HCT116 (cell line): Measurements from ENCODE around the gene SPATA19. TPM values are rescaled to one million over a fixed set of nuclear protein-coding genes. Genes with fewer than 3 reads are reported as not detected.

Source experiments
- ATAC-seq: fragments of 200-7000 bp; cut with Tn5 transposase; 2 replicates; pipeline ENCODE4 v1.9.1; 2020; ENCODE audit warnings: mild to moderate bottlenecking, moderate library complexity
- BruUV-seq: library from RNA; stranded (reverse); fragments of 400-500 nt; replicated peaks from 2 replicates; lab custom pipeline; 2021; lab: Mats Ljungman, UMichigan
- CTCF ChIA-PET: fragments of 300-600 bp; sonication (Branson Sonifier 250); formaldehyde crosslinking; loops from one replicate; lab custom pipeline; 2021; ENCODE audit warnings: antibody characterized with exemption; lab: Charles Lee
- POLR2A ChIA-PET: fragments of 300-600, 350-600 bp; sonication (Branson Sonifier 250); formaldehyde crosslinking; loops from one replicate; lab custom pipeline; 2021; ENCODE audit warnings: antibody characterized with exemption; lab: Charles Lee
- RAD21 ChIA-PET, 2 experiments: fragments of 300-600 bp; sonication (Branson Sonifier 250); formaldehyde crosslinking; loops; one replicate each; lab custom pipeline; 2023; ENCODE audit warnings: low total read pairs in 2 of 2; ENCODE audit not compliant: uncharacterized antibody in 2 of 2, unreplicated experiment in 2 of 2, low non-redundant PET in 1 of 2; lab: Charles Lee
- DNase-seq: peaks from one replicate; pipeline ENCODE4 v3.0.0-alpha.2; 2010; ENCODE audit warnings: low read depth, low spot score
- H2AFZ ChIP-seq: fragments of 200-600 bp; shearing (Covaris generic), sonication (generic); 2 replicates; pipeline ENCODE4 v1.6.1; 2017; ENCODE audit warnings: low read depth, mixed run types, mixed read lengths, antibody characterized with exemption, low read length; ENCODE audit not compliant: poor library complexity, severe bottlenecking
- H3K27ac ChIP-seq: 2 replicates; pipeline ENCODE4 v1.5.1; 2012; ENCODE audit warnings: low read depth, low read length
- H3K27me3 ChIP-seq: fragments of 200-600 bp; sonication (generic); 2 replicates; pipeline ENCODE4 v1.6.1; 2016; ENCODE audit warnings: mixed run types, low read length, mixed read lengths; ENCODE audit not compliant: insufficient read depth
- H3K36me3 ChIP-seq, 2 experiments: fragments of 200-500 bp in 1 of 2; fragments of 200-600 bp in 1 of 2; sonication (Bioruptor generic) in 1 of 2; sonication (generic) in 1 of 2; 2 replicates each; pipeline versions ENCODE4 v1.5.1 to v1.6.1; 2014 to 2016; ENCODE audit warnings: low read length in 2 of 2, inconsistent platforms in 1 of 2, mixed read lengths in 1 of 2, mixed run types in 1 of 2; ENCODE audit not compliant: insufficient read depth in 2 of 2, control insufficient read depth in 1 of 2
- H3K4me1 ChIP-seq, 2 experiments: fragments of 200-600 bp in 1 of 2; sonication (generic) in 1 of 2; 2 replicates each; pipeline versions ENCODE4 v1.5.1 to v1.6.1; 2012 to 2017; ENCODE audit warnings: low read length in 2 of 2, inconsistent platforms in 1 of 2, mild to moderate bottlenecking in 1 of 2, mixed read lengths in 1 of 2, mixed run types in 1 of 2, moderate library complexity in 1 of 2; ENCODE audit not compliant: insufficient read depth in 2 of 2, control insufficient read depth in 1 of 2
- H3K4me2 ChIP-seq: fragments of 200-600 bp; sonication (generic); 2 replicates; pipeline ENCODE4 v1.6.1; 2017; ENCODE audit warnings: mixed run types, low read length, mixed read lengths
- H3K4me3 ChIP-seq, 2 experiments: fragments of 200-600 bp in 1 of 2; sonication (generic) in 1 of 2; replicated peaks in 1 of 2; 2 replicates each; pipeline ENCODE4 v1.5.1; 2011 to 2016; ENCODE audit warnings: low read length in 2 of 2, control low read depth in 1 of 2, low read depth in 1 of 2, mild to moderate bottlenecking in 1 of 2, mixed read lengths in 1 of 2, mixed run types in 1 of 2
- H3K79me2 ChIP-seq: fragments of 200-600 bp; sonication (generic); 2 replicates; pipeline ENCODE4 v1.6.1; 2017; ENCODE audit warnings: mild to moderate bottlenecking, mixed run types, low read length, moderate library complexity, mixed read lengths; ENCODE audit not compliant: insufficient read depth
- H3K9ac ChIP-seq: fragments of 200-600 bp; sonication (generic); 2 replicates; pipeline ENCODE4 v1.6.1; 2016; ENCODE audit warnings: low read length, mixed read lengths
- H3K9me2 ChIP-seq: fragments of 200-600 bp; sonication (generic), shearing (Covaris generic); 2 replicates; pipeline ENCODE4 v1.6.1; 2017; ENCODE audit warnings: mixed run types, mild to moderate bottlenecking, moderate library complexity; ENCODE audit not compliant: insufficient read depth
- H3K9me3 ChIP-seq, 2 experiments: fragments of 200-500 bp in 1 of 2; fragments of 200-600 bp in 1 of 2; sonication (Bioruptor generic) in 1 of 2; sonication (generic) in 1 of 2; 2 replicates each; pipeline ENCODE4 v1.6.1; 2014 to 2017; ENCODE audit warnings: low read length in 2 of 2, mixed read lengths in 2 of 2, inconsistent platforms in 1 of 2, low read depth in 1 of 2, mild to moderate bottlenecking in 1 of 2, mixed run types in 1 of 2, moderate library complexity in 1 of 2; ENCODE audit not compliant: control insufficient read depth in 1 of 2, insufficient read depth in 1 of 2
- H4K20me1 ChIP-seq: fragments of 200-600 bp; sonication (generic), shearing (Covaris generic); 2 replicates; pipeline ENCODE4 v1.6.1; 2017; ENCODE audit warnings: mixed run types, mild to moderate bottlenecking, moderate library complexity; ENCODE audit not compliant: insufficient read depth
- ATF3 ChIP-seq: IDR thresholded peaks from 2 replicates; pipeline ENCODE4 v1.6.1; 2012
- CBX3 ChIP-seq: IDR thresholded peaks from 2 replicates; pipeline ENCODE4 v1.6.1; 2012; ENCODE audit warnings: low read depth
- EZH2phosphoT487 ChIP-seq: fragments of 200-600 bp; IDR thresholded peaks from 2 replicates; pipeline ENCODE4 v1.6.1; 2018; ENCODE audit warnings: antibody characterized with exemption, borderline replicate concordance
- FOSL1 ChIP-seq: IDR thresholded peaks from 2 replicates; pipeline ENCODE4 v1.6.1; 2012; ENCODE audit warnings: low read depth
- POLR2AphosphoS5 ChIP-seq: IDR thresholded peaks from 2 replicates; pipeline ENCODE4 v1.6.1; 2011; ENCODE audit warnings: mild to moderate bottlenecking, low read depth, low read length, moderate library complexity
- RAD21 ChIP-seq: IDR thresholded peaks from 2 replicates; pipeline ENCODE4 v1.6.1; 2012; ENCODE audit warnings: low read depth, mild to moderate bottlenecking
- SP1 ChIP-seq: IDR thresholded peaks from 2 replicates; pipeline ENCODE4 v1.6.1; 2012; ENCODE audit warnings: low read depth
- TCF7L2 ChIP-seq: IDR thresholded peaks from 2 replicates; pipeline ENCODE4 v1.7.0; 2011; ENCODE audit warnings: borderline replicate concordance, inconsistent platforms; ENCODE audit not compliant: insufficient read depth, insufficient read length; ENCODE audit errors: extremely low read depth
- YY1 ChIP-seq: IDR thresholded peaks from 2 replicates; pipeline ENCODE4 v1.6.1; 2011; ENCODE audit warnings: low read length, low read depth, moderate library complexity, mild to moderate bottlenecking; ENCODE audit not compliant: insufficient replicate concordance; ENCODE audit errors: extremely low read depth
- ZFX ChIP-seq: fragments of 450-650 bp; IDR thresholded peaks from 2 replicates; pipeline ENCODE4 v1.6.1; 2017
- ZNF274 ChIP-seq: fragments of 200-500 bp; sonication (Bioruptor generic); IDR thresholded peaks from 2 replicates; pipeline ENCODE4 v1.6.1; 2014; ENCODE audit warnings: mild to moderate bottlenecking, low read depth, low read length, inconsistent platforms
- intact Hi-C: fragments of 100-400 bp; cut with micrococcal nuclease; formaldehyde crosslinking; loops from 2 replicates; pipeline ENCODE4 v1.10.0; 2022
- total RNA-seq: library from RNA; stranded (reverse); gene quantifications from one replicate; pipeline ENCODE4 v1.2.1, GENCODE V29; 2021; ENCODE audit not compliant: unreplicated experiment
- TF ChIP-seq, protein P1 (sequence below): IDR thresholded peaks from 2 replicates; pipeline ENCODE4 v1.6.1; 2012; ENCODE audit warnings: low read depth

SPATA19 gene
- total RNA-seq, 1 experiment from 2014 or later: not detected

- no TSS peak for BruUV-seq
- ATAC-seq (no peak), DNase-seq (no peak)
- no peaks in the 10 kb centered on the region for H3K27me3 ChIP-seq
- H3K36me3 ChIP-seq: no peaks in the 10 kb centered on the region
- ChIA-PET CTCF (no interaction called here), RAD21 (no interaction called here), POLR2A (no interaction called here)
- no peak overlapping the region for H3K4me2 ChIP-seq
- no peaks in the 10 kb centered on the region for H4K20me1 ChIP-seq
- intact Hi-C loops: no loop called here
- no peaks in the 10 kb centered on the region for H3K9me3 ChIP-seq
- no peak for TF ChIP-seq SP1
- TF ChIP-seq ATF3: no peak
- TF ChIP-seq CBX3: no peak
- no peak for TF ChIP-seq POLR2AphosphoS5
- TF ChIP-seq YY1: no peak
- no peaks in the 10 kb centered on the region for H3K9me2 ChIP-seq
- H3K4me3 ChIP-seq: no peak overlapping the region
- H2AFZ ChIP-seq: no peak overlapping the region
- peaks cover 0 to 6% of the 10 kb centered on the region in 2 experiments; a peak in 1 of 4 replicates for H3K4me1 ChIP-seq
- no peak overlapping the region for H3K9ac ChIP-seq
- no peaks in the 10 kb centered on the region for H3K79me2 ChIP-seq
- H3K27ac ChIP-seq: no peak overlapping the region
Measured at GRCh38 chr11:133832991-133833897, 12.1 kb downstream of the SPATA19 start.

- CTCF ChIA-PET: no interaction called here
- Histone ChIP-seq H3K36me3 (no peaks in the 10 kb centered on the region), H3K79me2 (no peaks in the 10 kb centered on the region), H4K20me1 (no peaks in the 10 kb centered on the region), H3K4me1 (peaks cover 0 to 6% of the 10 kb centered on the region in 2 experiments; a peak in 1 of 4 replicates), H3K9me2 (no peaks in the 10 kb centered on the region), H3K27ac (no peak overlapping the region), H3K9me3 (no peaks in the 10 kb centered on the region), H3K27me3 (no peaks in the 10 kb centered on the region), H2AFZ (no peak overlapping the region), H3K4me2 (no peak overlapping the region), H3K4me3 (no peak overlapping the region), H3K9ac (no peak overlapping the region)
- POLR2A ChIA-PET: no interaction called here
- intact Hi-C loops: no loop called here
- DNase-seq: no peak
- BruUV-seq: no TSS peak
- RAD21 ChIA-PET: no interaction called here
- no peak for ATAC-seq
- TF ChIP-seq, protein P1, sequence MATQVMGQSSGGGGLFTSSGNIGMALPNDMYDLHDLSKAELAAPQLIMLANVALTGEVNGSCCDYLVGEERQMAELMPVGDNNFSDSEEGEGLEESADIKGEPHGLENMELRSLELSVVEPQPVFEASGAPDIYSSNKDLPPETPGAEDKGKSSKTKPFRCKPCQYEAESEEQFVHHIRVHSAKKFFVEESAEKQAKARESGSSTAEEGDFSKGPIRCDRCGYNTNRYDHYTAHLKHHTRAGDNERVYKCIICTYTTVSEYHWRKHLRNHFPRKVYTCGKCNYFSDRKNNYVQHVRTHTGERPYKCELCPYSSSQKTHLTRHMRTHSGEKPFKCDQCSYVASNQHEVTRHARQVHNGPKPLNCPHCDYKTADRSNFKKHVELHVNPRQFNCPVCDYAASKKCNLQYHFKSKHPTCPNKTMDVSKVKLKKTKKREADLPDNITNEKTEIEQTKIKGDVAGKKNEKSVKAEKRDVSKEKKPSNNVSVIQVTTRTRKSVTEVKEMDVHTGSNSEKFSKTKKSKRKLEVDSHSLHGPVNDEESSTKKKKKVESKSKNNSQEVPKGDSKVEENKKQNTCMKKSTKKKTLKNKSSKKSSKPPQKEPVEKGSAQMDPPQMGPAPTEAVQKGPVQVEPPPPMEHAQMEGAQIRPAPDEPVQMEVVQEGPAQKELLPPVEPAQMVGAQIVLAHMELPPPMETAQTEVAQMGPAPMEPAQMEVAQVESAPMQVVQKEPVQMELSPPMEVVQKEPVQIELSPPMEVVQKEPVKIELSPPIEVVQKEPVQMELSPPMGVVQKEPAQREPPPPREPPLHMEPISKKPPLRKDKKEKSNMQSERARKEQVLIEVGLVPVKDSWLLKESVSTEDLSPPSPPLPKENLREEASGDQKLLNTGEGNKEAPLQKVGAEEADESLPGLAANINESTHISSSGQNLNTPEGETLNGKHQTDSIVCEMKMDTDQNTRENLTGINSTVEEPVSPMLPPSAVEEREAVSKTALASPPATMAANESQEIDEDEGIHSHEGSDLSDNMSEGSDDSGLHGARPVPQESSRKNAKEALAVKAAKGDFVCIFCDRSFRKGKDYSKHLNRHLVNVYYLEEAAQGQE: no peak
- TF ChIP-seq FOSL1 (no peak), RAD21 (no peak), ZFX (no peak), TCF7L2 (no peak), EZH2phosphoT487 (no peak), SP1 (no peak), CBX3 (no peak), POLR2AphosphoS5 (no peak), YY1 (no peak), ZNF274 (no peak)
Measured at GRCh38 chr11:133832096-133832990, 13.0 kb downstream of the SPATA19 start.
